Measurements from ENCODE around the gene PRG2. TPM values are rescaled to one million over a fixed set of nuclear protein-coding genes. Genes with fewer than 3 reads are reported as not detected.
A peak's percentile ranks its signal among the peaks of the same experiment; 100 is the strongest.

The PRG2 gene
- total RNA-seq, 4 donors from 2014 or later = not detected

DNA sequence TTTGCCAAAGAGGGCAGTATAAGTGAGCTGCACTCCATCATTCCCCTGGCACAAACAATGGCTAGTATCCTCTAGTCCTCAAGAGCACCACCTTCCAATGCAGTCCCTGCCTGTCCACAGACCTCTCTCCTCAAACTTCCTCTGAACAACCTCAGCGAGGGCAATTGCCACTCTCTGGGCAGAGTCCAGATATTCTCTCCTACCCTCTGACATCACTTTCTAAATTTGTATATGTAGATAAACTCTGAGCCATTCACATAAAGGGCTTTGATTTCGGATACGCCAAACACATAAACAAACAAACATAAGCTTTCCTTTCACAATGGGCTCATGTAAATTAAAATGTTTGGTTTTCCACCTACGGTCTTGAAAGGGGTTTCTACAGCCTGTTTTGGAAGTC is 39.5 kb upstream of the PRG2 start:
- no peak for TF ChIP-seq CTCF (IDR thresholded peaks at IDR 0.05 in 4 of 5, conservative IDR thresholded peaks at IDR 0.05 in 1 of 5)
- intact Hi-C loops (cut with DNase I; ENCODE audit: low total_unique reads) = no loop called here
- Histone ChIP-seq H3K9me3 (no peaks in the 10 kb centered on the region), H3K27ac (no peak overlapping the region), H3K4me3 (no peak overlapping the region), H3K36me3 (no peaks in the 10 kb centered on the region), H3K27me3 (peaks cover 0 to 3% (median 0%) of the 10 kb centered on the region in 3 donors), H3K4me1 (peaks cover 29 to 31% of the 10 kb centered on the region in 2 donors)
- DNase-seq (no peak), ATAC-seq (no peak)
- in situ Hi-C loops (cut with MboI; ENCODE audit: low sequenced_read_pairs in 4 of 4) = no loop called here

DNA sequence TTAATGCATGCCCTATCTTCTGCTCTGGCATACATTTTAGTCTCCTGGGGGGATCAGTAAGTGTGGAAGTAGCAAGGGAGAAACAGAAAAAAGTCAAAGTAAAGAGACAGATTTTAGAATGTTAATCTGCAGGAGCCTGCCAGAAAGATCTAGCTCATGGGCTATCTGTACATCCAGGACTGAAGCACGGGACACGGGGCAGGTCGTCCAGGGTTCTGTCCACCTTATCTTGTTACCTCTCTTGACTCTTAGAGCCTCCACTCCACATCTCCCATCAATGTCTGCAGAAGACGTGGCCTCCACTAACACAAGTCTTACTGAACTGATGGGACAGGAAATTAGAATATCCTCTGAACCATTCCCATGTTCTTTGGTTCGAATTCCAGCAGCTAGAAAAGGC is 38.2 kb upstream of the PRG2 start:
- DNase-seq = no peak
- Histone ChIP-seq H3K9me3 (no peaks in the 10 kb centered on the region), H3K27me3 (peaks cover 0 to 3% (median 0%) of the 10 kb centered on the region in 3 donors), H3K4me3 (no peak overlapping the region), H3K4me1 (peaks cover 37 to 40% of the 10 kb centered on the region in 2 donors), H3K27ac (peak overlapping the region in 3 of 4 donors; percentile 83 to 93 (median 85)), H3K36me3 (no peaks in the 10 kb centered on the region)
- intact Hi-C loops (cut with DNase I; ENCODE audit: low total_unique reads) (no loop called here), in situ Hi-C loops (cut with MboI; ENCODE audit: low sequenced_read_pairs in 4 of 4) (no loop called here)
- TF ChIP-seq POLR2A (IDR thresholded peaks at IDR 0.05) = no peak
- no peak for TF ChIP-seq CTCF (IDR thresholded peaks at IDR 0.05 in 4 of 5, conservative IDR thresholded peaks at IDR 0.05 in 1 of 5)
- ATAC-seq = no peak

- intact Hi-C loops (cut with DNase I; ENCODE audit: low total_unique reads) = no loop called here
- peak overlapping the region in 2 of 4 donors; percentile 54 to 70 for H3K4me3 ChIP-seq
These were observed 37.3 kb upstream of the PRG2 start for GRCh38 chr11:57427727-57428082.

DNA sequence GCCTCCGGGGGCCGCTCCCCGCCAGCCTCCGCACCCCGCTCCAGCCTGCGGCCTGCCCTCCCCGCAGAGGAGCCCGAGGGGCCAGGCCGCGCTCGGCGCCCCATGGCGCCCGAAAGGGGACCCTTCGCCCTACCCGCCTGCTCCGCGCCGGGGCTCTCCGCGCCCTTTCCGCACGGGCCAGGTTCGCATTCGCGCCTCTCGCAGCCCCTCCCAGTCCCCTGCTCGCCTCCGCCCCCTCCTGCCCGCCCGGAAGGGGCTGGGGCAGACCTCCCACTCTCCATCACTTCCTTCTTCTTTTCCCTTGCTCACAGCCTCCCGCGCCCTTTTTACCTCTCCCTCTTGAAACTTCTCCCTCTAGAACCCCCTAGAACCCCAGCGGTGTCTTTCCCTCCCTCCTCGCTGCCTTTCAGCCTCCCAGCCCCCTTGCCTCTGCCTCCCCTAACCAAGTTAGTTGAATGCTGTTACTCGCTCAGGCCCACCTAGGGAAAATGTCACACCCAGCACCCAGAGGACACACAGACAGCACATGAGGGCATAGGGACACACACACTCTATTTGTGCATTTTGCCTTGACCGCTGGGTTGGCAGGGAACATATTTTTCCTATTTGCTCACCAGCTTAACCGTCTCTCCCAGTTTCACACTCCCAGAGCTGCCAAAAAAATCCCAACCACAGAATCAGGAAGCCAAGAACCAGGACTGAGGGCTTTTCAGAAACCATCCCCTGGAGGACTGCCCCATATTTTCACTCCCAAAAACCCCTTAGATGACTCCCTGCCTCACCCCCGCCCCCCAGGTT is 36.7 kb upstream of the PRG2 start, which contains the start of gene SLC43A3:
SLC43A3 (minus strand) TSS at position 193 of the 798 bp plus-strand sequence. CDS start 949 bp downstream, outside the sequence.
- DNase-seq (peak; percentile 44 to 64), ATAC-seq (peak; percentile 59 to 67)
- Histone ChIP-seq H3K27ac (peak within 1 kb of the TSS; percentile 83 to 93 (median 84)), H3K27me3 (peaks cover 0 to 3% (median 0%) of the 10 kb centered on the region in 3 donors), H3K9me3 (no peaks in the 10 kb centered on the region), H3K4me3 (peak within 1 kb of the TSS; percentile 51 to 70 (median 54)), H3K4me1 (peaks cover 37 to 41% of the 10 kb centered on the region in 2 donors), H3K36me3 (no peaks in the 10 kb centered on the region)
- in situ Hi-C loops (cut with MboI; ENCODE audit: low sequenced_read_pairs in 4 of 4) = no loop called here
- intact Hi-C loops (cut with DNase I; ENCODE audit: low total_unique reads) = no loop called here
- TF ChIP-seq POLR2A (IDR thresholded peaks at IDR 0.05) (peak; percentile 50 to 51), CTCF (IDR thresholded peaks at IDR 0.05 in 4 of 5, conservative IDR thresholded peaks at IDR 0.05 in 1 of 5) (peak in 1 of 5 experiments; percentile 3)

More at GRCh38 chr11:57427727-57428082, 37.3 kb upstream of the PRG2 start:
- H3K36me3 ChIP-seq = no peaks in the 10 kb centered on the region
- H3K27me3 ChIP-seq = peaks cover 0 to 3% (median 0%) of the 10 kb centered on the region in 3 donors
- H3K27ac ChIP-seq = peak overlapping the region; percentile 83 to 93 (median 84)
- no peaks in the 10 kb centered on the region for H3K9me3 ChIP-seq
- TF ChIP-seq POLR2A (IDR thresholded peaks at IDR 0.05) = peak in 1 of 2 donors; percentile 16
- peak in 1 of 5 experiments; percentile 1 for TF ChIP-seq CTCF (IDR thresholded peaks at IDR 0.05 in 4 of 5, conservative IDR thresholded peaks at IDR 0.05 in 1 of 5)
- H3K4me1 ChIP-seq = peaks cover 37 to 41% of the 10 kb centered on the region in 2 donors
- DNase-seq (peak; percentile 64 to 79), ATAC-seq (peak; percentile 21 to 50)
- in situ Hi-C loops (cut with MboI; ENCODE audit: low sequenced_read_pairs in 4 of 4) = no loop called here
